NCI-H82 treated with DMSO at 0.1 percent for 48 hours (cell line): ENCODE data around the gene GPR149.

ENCODE experiments used
- DNase-seq: peaks from one replicate; lab custom pipeline; 2025; ENCODE audit not compliant: unreplicated experiment; lab: John Stamatoyannopoulos, UW

Gene GPR149

GRCh38 chr3:154349223-154349622, 80.8 kb downstream of the GPR149 start:
- no peak for DNase-seq

DNA sequence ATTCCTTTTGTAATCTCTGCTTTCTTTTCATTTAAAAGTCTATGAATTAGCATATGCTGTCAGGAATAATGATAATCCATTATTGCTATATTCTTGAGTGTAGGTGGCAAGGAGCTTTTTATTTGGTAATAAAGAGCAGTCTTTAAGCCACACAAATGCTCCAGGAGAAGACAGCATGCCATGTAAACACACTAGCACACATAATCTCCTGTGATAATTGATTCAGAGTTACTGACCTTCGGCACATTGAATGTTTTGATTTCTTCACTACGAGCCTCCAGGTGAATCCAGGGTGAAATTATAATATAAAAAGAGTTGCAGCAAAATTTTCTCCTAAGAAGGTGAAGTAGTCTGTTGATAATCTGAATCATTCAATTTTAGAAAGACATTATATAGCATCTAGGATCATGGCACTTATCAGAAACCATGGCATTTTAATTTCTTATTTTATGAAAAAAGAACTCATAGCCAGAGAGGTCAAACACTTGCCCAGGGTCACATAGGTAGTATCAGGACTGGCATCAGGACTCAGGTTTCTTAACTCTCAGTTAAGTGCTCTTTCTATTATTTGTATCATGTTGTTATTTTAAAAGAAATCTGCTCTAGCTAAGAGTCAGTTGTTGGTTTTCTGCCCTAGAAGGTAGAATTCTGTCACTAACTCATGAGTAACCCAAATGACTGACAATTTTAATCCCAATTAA, 84.4 kb downstream of the GPR149 start:
- no peak for DNase-seq

DNA sequence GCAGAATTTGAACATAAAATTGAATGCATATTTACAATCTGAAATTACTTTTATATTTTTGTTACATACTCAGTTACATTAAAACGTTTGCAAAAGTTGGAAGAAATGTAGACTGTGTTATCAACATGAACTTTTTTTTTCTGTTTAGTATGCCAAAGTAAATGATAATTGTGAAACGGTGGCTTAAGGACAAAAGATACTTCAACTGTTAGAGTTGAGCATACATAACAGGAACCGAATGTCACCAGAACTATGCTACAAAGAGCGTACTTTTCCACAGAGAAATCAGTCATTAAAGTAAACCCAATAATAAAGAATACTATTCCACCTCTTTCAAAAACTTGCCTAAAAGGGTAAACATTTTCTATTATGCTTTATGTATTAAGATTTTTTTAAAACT, 91.4 kb downstream of the GPR149 start:
- no peak for DNase-seq

DNA sequence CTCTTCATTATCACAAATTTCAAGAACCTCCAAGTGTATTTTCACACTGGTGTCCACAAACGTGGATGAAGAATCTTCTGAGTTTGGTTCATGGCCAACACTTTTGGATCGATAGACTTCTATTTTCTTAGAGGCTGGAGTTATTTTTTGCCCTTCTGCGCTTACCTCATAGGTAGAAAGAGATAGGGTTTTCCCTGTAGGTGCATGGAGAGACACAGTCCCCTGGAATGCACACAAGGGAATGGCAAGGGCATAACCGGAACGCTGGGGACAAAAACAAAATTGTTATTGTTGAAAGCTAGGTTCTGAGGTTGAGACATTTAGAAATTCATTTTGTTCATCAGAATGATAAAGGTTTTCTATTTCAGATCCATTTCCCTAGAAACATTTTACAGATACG, 92.0 kb downstream of the GPR149 start:
- no peak for DNase-seq

GRCh38 chr3:154334973-154335420, 95.0 kb downstream of the GPR149 start:
- DNase-seq = peak; percentile 62

DNA sequence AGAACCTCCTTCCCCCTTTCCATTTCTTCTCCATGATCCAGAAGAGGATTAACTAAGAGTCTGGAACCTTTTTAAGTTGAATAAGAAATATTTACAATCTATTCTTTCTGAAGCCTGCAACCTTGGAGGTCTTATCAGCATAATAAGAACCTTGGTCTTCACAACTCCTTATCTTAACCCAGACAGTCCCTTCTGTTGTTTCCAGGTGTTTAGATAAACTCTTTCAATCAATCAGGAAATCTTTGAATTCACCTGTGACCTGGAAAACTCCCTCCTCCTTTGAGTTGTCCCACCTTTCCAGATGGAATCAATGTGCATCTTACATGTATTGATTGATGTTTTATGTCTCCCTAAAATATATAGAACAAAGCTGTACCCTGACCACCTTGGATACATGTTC, 102.1 kb downstream of the GPR149 start:
- DNase-seq = no peak

- no peak for DNase-seq
Observed at GRCh38 chr3:154324919-154325318, 105.1 kb downstream of the GPR149 start.

DNA sequence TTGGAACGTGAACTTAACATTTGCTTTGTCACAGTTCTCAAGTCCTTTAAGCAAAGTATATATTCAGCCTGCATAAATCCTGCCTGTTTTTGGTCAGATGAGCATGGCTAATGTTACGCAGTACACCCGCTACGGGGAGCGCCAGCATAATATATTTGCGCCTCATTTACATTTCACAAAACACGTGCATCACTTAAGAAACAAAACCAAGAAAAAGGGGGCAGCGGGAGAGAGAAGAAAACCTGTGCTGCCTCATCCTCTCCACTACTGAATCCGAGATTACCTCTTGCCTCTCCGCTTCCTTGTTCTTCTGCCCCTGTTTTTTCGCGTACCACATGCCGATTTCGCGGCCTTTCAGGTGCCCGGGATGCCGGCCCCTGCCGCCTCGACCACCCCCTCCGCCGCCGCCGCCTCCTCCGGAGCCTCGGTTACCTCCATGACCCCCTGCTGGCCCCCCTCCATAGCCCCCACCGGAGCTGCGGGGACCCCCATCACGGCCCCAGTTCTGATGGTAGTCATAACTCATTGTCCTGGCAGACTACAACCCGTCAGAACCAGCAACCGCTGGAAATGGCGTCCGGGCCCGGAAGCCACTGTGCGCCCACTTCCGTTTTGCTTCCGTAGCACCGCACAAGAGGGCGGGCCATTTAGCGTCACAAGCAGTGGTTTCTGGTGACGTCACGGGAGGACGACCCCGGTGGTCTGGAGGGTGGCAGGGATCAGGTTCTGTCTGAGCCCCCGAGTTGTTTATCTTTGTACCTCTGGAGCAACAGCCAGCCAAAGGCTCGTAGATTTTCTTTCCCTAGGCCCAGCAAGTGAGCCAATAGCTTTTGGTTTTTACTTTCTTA, 105.9 kb downstream of the GPR149 start, which contains the start of gene DHX36:
Gene DHX36 (minus strand): TSS at position 597 of the 848 bp plus-strand sequence. CDS start 71 bp downstream, at position 526.
- peak; percentile 73 for DNase-seq

GRCh38 chr3:154316974-154317767, 112.8 kb downstream of the GPR149 start:
- no peak for DNase-seq

- no peak for DNase-seq
Observed at GRCh38 chr3:154314152-154314551, 115.8 kb downstream of the GPR149 start.

DNA sequence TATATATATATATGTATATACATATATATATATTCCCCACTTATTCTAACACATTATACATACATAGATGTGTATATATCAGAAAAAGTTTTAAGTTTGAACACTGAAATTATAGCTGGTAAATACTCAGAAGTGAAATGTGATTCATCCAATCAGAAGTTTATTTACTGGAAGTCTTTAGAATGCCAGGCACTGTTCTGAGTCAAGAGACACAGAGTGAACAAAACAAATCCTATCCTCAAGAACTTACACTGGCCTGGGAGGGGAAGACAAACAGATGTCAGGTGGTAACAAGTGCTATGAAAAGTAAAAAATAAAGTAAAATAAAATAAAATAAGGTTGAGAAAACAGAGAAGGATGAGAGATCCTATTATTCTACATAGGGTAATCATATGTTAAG, 119.2 kb downstream of the GPR149 start:
- DNase-seq = no peak

- no peak for DNase-seq
Observed at GRCh38 chr3:154307363-154307762, 122.6 kb downstream of the GPR149 start.

DNA sequence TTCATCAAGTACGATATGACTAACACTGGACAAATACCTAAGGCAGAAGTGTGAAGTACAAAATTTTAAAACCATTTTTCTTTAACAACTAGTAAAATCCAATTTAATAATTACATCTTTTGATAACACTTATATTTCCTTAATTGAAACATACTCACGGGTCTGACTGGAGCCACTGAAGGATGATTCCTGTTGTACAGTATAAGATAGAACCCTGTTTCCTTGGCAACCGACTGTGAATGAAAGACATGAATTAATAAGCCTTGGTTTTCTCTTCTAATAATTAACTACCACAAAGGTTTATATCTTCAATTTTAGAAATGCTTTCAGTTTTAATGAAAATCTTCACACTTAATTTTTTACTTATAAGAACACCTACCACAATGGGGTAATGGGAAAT, 125.1 kb downstream of the GPR149 start:
- DNase-seq = no peak

DNA sequence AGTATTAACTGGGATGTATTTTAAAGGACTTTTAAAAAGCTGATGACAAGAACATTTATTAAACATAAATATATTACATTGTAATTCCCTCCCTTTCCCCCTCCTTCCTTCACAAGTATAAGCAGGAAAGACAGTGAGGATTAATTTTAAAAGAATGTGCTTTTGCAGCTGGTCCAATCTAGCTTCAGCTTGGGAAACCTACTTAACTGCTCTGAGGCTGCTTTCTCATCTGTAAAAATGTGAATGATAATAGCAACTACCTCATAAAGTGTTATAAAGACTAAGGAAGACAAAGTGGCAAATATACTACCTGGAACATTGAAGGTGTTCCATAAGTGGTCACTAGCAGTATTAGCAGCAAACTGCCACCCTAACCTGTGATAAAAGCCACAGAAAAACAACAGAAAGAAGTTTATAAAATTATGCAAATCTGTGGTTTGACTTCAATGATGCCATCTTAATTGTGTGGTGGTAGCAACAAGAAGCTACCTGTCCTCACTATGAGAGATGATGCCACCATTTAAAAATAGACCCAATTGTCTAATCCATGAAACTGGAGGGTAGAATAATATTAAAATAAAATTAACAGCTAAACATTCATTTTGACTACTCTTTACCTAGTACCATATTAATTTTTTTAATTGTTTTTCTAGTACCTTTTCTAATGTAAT, 125.7 kb downstream of the GPR149 start:
- DNase-seq = no peak

GRCh38 chr3:154301561-154301960, 128.4 kb downstream of the GPR149 start:
- DNase-seq = no peak

GRCh38 chr3:154294016-154294415, 136.0 kb downstream of the GPR149 start:
- no peak for DNase-seq

DNA sequence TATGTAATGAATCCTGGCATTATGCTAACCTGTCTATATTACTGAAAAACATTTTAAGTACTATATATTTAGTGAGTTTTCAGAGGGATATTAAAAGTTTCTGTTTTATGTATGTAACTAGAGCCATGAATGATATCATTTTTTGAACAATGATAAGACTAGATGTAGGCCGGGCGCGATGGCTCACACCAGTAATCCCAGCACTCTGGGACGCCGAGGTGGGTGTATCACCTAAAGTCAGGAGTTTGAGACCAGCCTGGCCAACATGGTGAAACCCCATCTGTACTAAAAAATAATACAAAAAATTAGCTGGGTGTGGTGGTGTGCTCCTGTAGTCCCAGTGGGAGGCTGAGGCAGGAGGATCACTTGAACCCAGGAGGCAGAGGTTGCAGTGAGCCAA, 139.8 kb downstream of the GPR149 start:
- DNase-seq = no peak
